Right lobe of liver (tissue), 6 donors: ENCODE measurements around the gene KCNJ4. TPM values are rescaled to one million over a fixed set of nuclear protein-coding genes. Genes with fewer than 3 reads are reported as not detected.
A peak's percentile ranks its signal among the peaks of the same experiment; 100 is the strongest.

ENCODE experiments used
- ATAC-seq, 4 donors: fragments of 200-7000 bp; cut with Tn5 transposase; one replicate each; pipeline ENCODE4 v1.9.1; 2020; ENCODE audit warnings: mild to moderate bottlenecking in 4 of 4, moderate library complexity in 4 of 4
- DNase-seq, 3 donors: peaks; one replicate each; pipeline ENCODE4 v3.0.0-alpha.2; 2020
- H3K27ac ChIP-seq, 3 donors: fragments of 200-600 bp; one replicate each; pipeline ENCODE4 v1.8.0; 2022
- H3K27me3 ChIP-seq, 2 donors: fragments of 200-600 bp; one replicate each; pipeline ENCODE4 v1.8.0; 2022
- H3K36me3 ChIP-seq, 4 donors: fragments of 200-600 bp; sonication (generic) in 1 of 4; one replicate each; pipeline versions ENCODE4 v1.5.1 to v1.8.0; 2017 to 2022; ENCODE audit warnings: control low read depth in 1 of 4
- H3K4me1 ChIP-seq, 4 donors: fragments of 200-600 bp; sonication (generic) in 1 of 4; one replicate each; pipeline versions ENCODE4 v1.5.1 to v1.8.0; 2017 to 2022; ENCODE audit warnings: control low read depth in 1 of 4
- H3K4me3 ChIP-seq, 3 donors: fragments of 200-600 bp; one replicate each; pipeline ENCODE4 v1.8.0; 2022
- H3K9me3 ChIP-seq, 4 donors: fragments of 200-600 bp; sonication (generic) in 1 of 4; one replicate each; pipeline versions ENCODE4 v1.5.1 to v1.8.0; 2017 to 2022; ENCODE audit warnings: control low read depth in 1 of 4
- CTCF ChIP-seq, 4 donors: fragments of 200-600 bp in 3 of 4; fragments of 450-650 bp in 1 of 4; IDR thresholded peaks; one replicate each; pipeline versions ENCODE4 v1.5.1 to v1.8.0; 2016 to 2022; ENCODE audit warnings: antibody characterized with exemption in 4 of 4, mild to moderate bottlenecking in 2 of 4
- POLR2A ChIP-seq: fragments of 450-650 bp; IDR thresholded peaks from one replicate; pipeline ENCODE4 v1.6.1; 2017; ENCODE audit warnings: antibody characterized with exemption, mild to moderate bottlenecking
- WGBS: methylation state at CpG from one replicate; pipeline ENCODE4 v1.1.6; 2018; ENCODE audit warnings: low coverage, low lambda C conversion rate; ENCODE audit not compliant: insufficient coverage; ENCODE audit errors: missing lambda C conversion rate; 5-methylcytosine and 5-hydroxymethylcytosine counted together
- intact Hi-C, 2 donors: fragments of 100-400 bp; cut with DNase I; formaldehyde crosslinking; loops; one replicate each; pipeline versions ENCODE4 v1.11.2 to v1.14.1; 2022
- total RNA-seq, 6 experiments: library from RNA; depleted of rRNA in 2 of 6; stranded (reverse); fragments of >200 nt in 2 of 6; fragmentation: NEBNext Ultra II Directional in 3 of 6; extraction: Animal tissue kit (Norgen Biotek cat#: 25700) in 3 of 6; gene quantifications; one replicate each; pipeline versions ENCODE4 v1.1.0 to v1.2.4, GENCODE V29; 2016 to 2023
- donor health status: DM: no; HTN: yes; CAD: no.
- donor health status: DM: no; HTN: no; CAD: no.
- donor health status: DM: no; HTN: no; CAD: no.
- donor health status: DM: no; HTN: yes; CAD: no.
- donor health status: DM: no; HTN: yes; CAD: no.

The KCNJ4 gene
- total RNA-seq, 6 experiments from 2014 or later, result not detected

DNA sequence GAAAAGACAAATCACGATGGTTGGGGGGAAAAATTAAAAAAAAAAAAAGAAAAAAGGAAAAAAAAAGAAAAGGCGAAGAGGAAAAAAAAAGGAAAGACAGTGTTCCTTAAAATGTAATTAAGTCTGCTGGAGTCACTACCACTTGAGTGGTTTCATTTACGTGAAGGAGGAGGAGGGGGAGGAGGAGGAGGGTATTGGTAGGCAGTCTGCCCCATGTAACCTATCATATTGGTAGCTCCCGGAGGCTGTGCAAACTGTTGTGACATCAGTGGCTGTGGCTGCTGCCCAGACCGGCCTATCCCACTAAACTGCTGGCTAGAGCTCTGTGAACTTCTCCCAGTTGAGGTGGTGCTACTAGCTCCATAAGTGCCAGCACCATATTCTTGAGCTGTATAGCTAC, 30.8 kb upstream of the KCNJ4 start:
- intact Hi-C loops, result no loop called here
- peak; percentile 60 to 88 (median 70) for ATAC-seq
- no peak overlapping the region for H3K4me3 ChIP-seq

GRCh38 chr22:38484244-38484643, 29.2 kb upstream of the KCNJ4 start:
- no peak for DNase-seq

More for the DNA sequence above, 30.8 kb upstream of the KCNJ4 start:
- no peaks in the 10 kb centered on the region for H3K9me3 ChIP-seq
- peaks cover 31 to 99% (median 77%) of the 10 kb centered on the region in 4 donors for H3K36me3 ChIP-seq
- peak in 2 of 3 donors; percentile 36 to 69 for DNase-seq
- TF ChIP-seq POLR2A (no peak), CTCF (IDR thresholded peaks at IDR 0.05) (no peak)
- WGBS, result 58% methylated on average over 5 of the region's 5 CpGs
- no peak overlapping the region for H3K27ac ChIP-seq
- peaks cover 0 to 7% (median 2%) of the 10 kb centered on the region in 4 donors for H3K4me1 ChIP-seq
- no peaks in the 10 kb centered on the region for H3K27me3 ChIP-seq

GRCh38 chr22:38482662-38483308, 27.8 kb upstream of the KCNJ4 start:
- WGBS, result 94% methylated on average over 5 of the region's 6 CpGs
- Histone ChIP-seq H3K27ac (no peak overlapping the region), H3K4me1 (no peaks in the 10 kb centered on the region), H3K36me3 (peaks cover 13 to 70% (median 50%) of the 10 kb centered on the region in 4 donors), H3K27me3 (no peaks in the 10 kb centered on the region), H3K4me3 (no peak overlapping the region), H3K9me3 (no peaks in the 10 kb centered on the region)
- ATAC-seq (no peak), DNase-seq (no peak)
- TF ChIP-seq CTCF (IDR thresholded peaks at IDR 0.05), result no peak
- TF ChIP-seq POLR2A, result no peak
- intact Hi-C loops, result no loop called here

More at GRCh38 chr22:38484244-38484643, 29.2 kb upstream of the KCNJ4 start:
- no peak overlapping the region for H3K27ac ChIP-seq
- no peaks in the 10 kb centered on the region for H3K4me1 ChIP-seq
- TF ChIP-seq CTCF (IDR thresholded peaks at IDR 0.05) (no peak), POLR2A (no peak)
- 100% methylated on average over 1 of the region's 1 CpG for WGBS
- H3K27me3 ChIP-seq, result no peaks in the 10 kb centered on the region
- H3K36me3 ChIP-seq, result peaks cover 16 to 84% (median 62%) of the 10 kb centered on the region in 4 donors
- H3K9me3 ChIP-seq, result no peaks in the 10 kb centered on the region
- intact Hi-C loops, result no loop called here
- no peak overlapping the region for H3K4me3 ChIP-seq
- ATAC-seq, result no peak

- TF ChIP-seq POLR2A, result no peak
- no peak for TF ChIP-seq CTCF (IDR thresholded peaks at IDR 0.05)
- Histone ChIP-seq H3K4me1 (no peaks in the 10 kb centered on the region), H3K9me3 (no peaks in the 10 kb centered on the region), H3K27ac (no peak overlapping the region), H3K4me3 (no peak overlapping the region), H3K36me3 (peaks cover 13 to 61% (median 43%) of the 10 kb centered on the region in 4 donors), H3K27me3 (no peaks in the 10 kb centered on the region)
- DNase-seq (no peak), ATAC-seq (no peak)
- WGBS, result 87% methylated on average over 8 of the region's 8 CpGs
- intact Hi-C loops, result no loop called here
Observed at GRCh38 chr22:38481871-38482332, 26.9 kb upstream of the KCNJ4 start.
